ENCODE measurements around the gene GPR153.

GPR153 gene

DNA sequence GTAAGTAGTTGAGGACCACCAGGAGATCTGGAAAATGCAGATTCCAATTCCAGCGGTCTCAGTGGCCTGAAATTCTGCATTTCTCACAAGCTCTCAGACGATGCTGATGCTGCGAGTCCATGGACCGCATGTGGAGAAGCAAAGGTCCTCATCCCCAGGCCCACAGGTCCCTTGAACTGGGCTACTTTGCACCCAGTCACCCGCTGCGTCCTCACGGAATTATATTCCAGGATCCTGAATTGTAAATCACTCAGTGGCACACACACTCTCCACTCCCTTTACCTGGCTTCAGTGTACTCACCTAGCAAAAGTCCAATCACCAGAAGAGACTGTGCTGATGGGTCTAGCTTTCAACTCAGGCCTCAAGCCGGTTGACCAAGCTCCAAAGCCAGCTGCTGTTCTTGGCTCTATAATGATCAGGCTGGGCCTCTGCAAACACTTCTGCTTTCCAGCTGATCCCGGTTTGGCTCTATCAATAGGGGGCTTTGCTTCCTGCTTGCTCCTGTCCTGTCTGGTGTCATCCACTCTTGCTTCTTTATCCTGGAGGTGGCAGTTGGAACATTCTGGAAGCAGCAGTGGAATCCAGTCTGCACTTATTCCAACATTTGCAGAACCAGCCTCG, 60.6 kb downstream of the GPR153 start:
- H3F3A ChIP-seq (ENCODE audit: insufficient read depth, low read length) = no peaks in the 10 kb centered on the region
- H3K27ac ChIP-seq (ENCODE audit: low read depth, low read length, poor library complexity, severe bottlenecking) = peak overlapping the region; percentile 41
- no peaks in the 10 kb centered on the region for H3K9me2 ChIP-seq (ENCODE audit: low read depth, low read length)
- H3K9me3 ChIP-seq (ENCODE audit: low read length) = no peaks in the 10 kb centered on the region
- H3K9ac ChIP-seq (ENCODE audit: low read length) = peak overlapping the region; percentile 96
- H3K4me2 ChIP-seq (ENCODE audit: low read length) = peak overlapping the region; percentile 91
- TF ChIP-seq EZH2 (IDR thresholded peaks at IDR 0.05; ENCODE audit: borderline replicate concordance, low read length) = no peak
- TF ChIP-seq, protein P1, sequence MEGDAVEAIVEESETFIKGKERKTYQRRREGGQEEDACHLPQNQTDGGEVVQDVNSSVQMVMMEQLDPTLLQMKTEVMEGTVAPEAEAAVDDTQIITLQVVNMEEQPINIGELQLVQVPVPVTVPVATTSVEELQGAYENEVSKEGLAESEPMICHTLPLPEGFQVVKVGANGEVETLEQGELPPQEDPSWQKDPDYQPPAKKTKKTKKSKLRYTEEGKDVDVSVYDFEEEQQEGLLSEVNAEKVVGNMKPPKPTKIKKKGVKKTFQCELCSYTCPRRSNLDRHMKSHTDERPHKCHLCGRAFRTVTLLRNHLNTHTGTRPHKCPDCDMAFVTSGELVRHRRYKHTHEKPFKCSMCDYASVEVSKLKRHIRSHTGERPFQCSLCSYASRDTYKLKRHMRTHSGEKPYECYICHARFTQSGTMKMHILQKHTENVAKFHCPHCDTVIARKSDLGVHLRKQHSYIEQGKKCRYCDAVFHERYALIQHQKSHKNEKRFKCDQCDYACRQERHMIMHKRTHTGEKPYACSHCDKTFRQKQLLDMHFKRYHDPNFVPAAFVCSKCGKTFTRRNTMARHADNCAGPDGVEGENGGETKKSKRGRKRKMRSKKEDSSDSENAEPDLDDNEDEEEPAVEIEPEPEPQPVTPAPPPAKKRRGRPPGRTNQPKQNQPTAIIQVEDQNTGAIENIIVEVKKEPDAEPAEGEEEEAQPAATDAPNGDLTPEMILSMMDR (IDR thresholded peaks at IDR 0.05; ENCODE audit: low read length) = no peak
- H3K79me2 ChIP-seq (ENCODE audit: insufficient read depth, low read length) = peaks cover 40% of the 10 kb centered on the region
- H3K4me3 ChIP-seq (ENCODE audit: low read depth, low read length, poor library complexity, severe bottlenecking) = peak overlapping the region; percentile 92
- peaks cover 2% of the 10 kb centered on the region; the same call in 1 of the 2 replicates for H4K20me1 ChIP-seq (ENCODE audit: insufficient read depth, low read length)
- H3K4me1 ChIP-seq (ENCODE audit: insufficient read depth, low read length, severe bottlenecking) = peaks cover 27% of the 10 kb centered on the region
- H3K36me3 ChIP-seq (ENCODE audit: insufficient read depth, low read length) = peaks cover 29% of the 10 kb centered on the region
- 0 out of 2 replicates have a peak overlapping the region, but pooled peaks have one; percentile 9 for H2AFZ ChIP-seq (ENCODE audit: low read length)
- H3K27me3 ChIP-seq (ENCODE audit: insufficient read depth, low read length) = no peaks in the 10 kb centered on the region

DNA sequence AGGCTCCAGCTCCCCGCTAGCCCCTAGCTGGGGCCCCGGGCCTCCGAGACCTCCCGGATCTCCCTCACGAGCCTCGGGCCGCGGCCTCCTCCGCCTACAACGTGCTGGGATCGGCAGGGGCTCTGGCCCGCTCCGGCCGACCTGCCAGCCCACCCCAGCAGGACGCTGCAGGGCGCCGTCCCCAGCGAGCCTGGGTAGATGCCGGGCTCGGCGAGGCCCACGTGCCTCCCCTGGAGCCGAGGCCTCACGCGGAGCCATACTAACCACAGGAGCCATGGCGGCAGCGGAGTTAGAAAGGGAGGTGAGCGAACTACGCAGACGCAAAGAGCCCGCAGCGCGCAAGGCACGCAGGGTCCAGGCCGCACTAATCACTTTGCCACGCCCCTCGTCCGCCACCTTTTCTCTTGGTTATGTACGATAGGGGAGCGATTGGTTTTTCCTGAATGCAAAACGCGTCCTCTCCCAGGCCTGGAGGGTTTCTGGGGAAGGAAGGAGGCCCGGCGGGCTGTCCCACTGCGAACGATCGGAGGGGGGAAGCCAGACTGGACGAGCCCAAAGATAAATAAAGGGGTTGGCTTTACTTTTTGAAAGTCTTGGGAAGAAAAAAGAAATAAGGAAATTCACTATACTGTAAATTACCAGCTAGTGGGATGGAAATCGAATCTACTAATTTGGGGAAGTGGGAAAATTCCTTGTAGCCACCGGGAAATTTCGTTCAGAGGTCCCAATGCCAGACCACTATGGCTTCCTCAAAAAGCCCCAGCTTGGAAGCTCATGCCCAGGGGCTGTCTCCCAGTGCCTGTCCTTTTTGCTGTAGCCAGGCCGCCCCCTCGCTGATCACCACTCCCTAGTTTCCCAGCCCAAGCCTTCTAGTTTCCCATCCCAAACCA, 61.4 kb downstream of the GPR153 start, which contains the start of gene RPL22:
Gene RPL22, minus strand, starts transcription at position 298 of the 890 bp plus-strand sequence. Its CDS starts 22 bp downstream, at position 276.
- Histone ChIP-seq H3K4me2 (ENCODE audit: low read length) (peak within 1 kb of the TSS; percentile 91), H3F3A (ENCODE audit: insufficient read depth, low read length) (no peaks in the 10 kb centered on the region), H3K27ac (ENCODE audit: low read depth, low read length, poor library complexity, severe bottlenecking) (peak within 1 kb of the TSS; percentile 41), H2AFZ (ENCODE audit: low read length) (0 out of 2 replicates have a peak within 1 kb of the TSS, but pooled peaks have one; percentile 9), H3K36me3 (ENCODE audit: insufficient read depth, low read length) (peaks cover 36% of the 10 kb centered on the region), H3K79me2 (ENCODE audit: insufficient read depth, low read length) (peaks cover 40% of the 10 kb centered on the region), H3K4me3 (ENCODE audit: low read depth, low read length, poor library complexity, severe bottlenecking) (peak within 1 kb of the TSS; percentile 92), H4K20me1 (ENCODE audit: insufficient read depth, low read length) (peaks cover 2% of the 10 kb centered on the region; the same call in 1 of the 2 replicates), H3K9me3 (ENCODE audit: low read length) (no peaks in the 10 kb centered on the region), H3K4me1 (ENCODE audit: insufficient read depth, low read length, severe bottlenecking) (peaks cover 27% of the 10 kb centered on the region), H3K9ac (ENCODE audit: low read length) (peak within 1 kb of the TSS; percentile 96), H3K9me2 (ENCODE audit: low read depth, low read length) (no peaks in the 10 kb centered on the region), H3K27me3 (ENCODE audit: insufficient read depth, low read length) (no peaks in the 10 kb centered on the region)
- TF ChIP-seq, protein P1 (IDR thresholded peaks at IDR 0.05; ENCODE audit: low read length) = no peak
- TF ChIP-seq EZH2 (IDR thresholded peaks at IDR 0.05; ENCODE audit: borderline replicate concordance, low read length) = no peak

DNA sequence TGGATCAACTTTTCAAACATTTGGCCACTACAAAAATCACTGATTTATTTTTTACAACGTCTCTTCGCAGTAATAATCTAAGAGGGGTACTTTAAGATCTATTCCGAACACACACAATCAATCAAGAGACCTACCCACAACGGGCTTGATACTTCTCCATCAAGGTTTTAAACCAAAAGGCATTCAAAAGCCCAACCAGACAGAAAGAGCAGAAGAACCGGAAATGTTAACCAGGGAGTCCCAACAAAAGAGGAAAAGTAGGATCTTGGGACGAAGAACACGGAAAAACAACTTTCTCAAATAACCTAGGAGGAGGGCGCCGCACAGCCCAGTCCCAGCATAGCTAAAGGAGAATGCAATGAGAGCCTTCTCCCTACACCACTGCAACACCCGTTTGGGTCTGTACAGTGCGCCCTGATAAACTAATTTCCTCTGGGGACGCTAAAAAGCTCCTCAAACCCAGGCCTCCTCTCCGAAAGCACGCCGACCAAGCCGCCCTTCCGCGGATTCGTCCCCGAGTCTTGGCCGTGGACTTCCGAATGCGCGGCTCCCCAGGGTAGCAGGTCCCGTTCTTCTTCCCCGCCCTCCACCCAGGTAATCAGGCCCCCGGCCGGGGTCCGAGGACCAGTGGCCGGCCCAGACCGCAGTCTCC, 62.1 kb downstream of the GPR153 start:
- no peaks in the 10 kb centered on the region for H3K9me3 ChIP-seq (ENCODE audit: low read length)
- no peaks in the 10 kb centered on the region for H3K27me3 ChIP-seq (ENCODE audit: insufficient read depth, low read length)
- peak overlapping the region; percentile 92 for H3K4me3 ChIP-seq (ENCODE audit: low read depth, low read length, poor library complexity, severe bottlenecking)
- peaks cover 27% of the 10 kb centered on the region for H3K4me1 ChIP-seq (ENCODE audit: insufficient read depth, low read length, severe bottlenecking)
- peak overlapping the region; percentile 13 for H3K27ac ChIP-seq (ENCODE audit: low read depth, low read length, poor library complexity, severe bottlenecking)
- H3K9me2 ChIP-seq (ENCODE audit: low read depth, low read length) = no peaks in the 10 kb centered on the region
- H3K36me3 ChIP-seq (ENCODE audit: insufficient read depth, low read length) = peaks cover 43% of the 10 kb centered on the region
- no peaks in the 10 kb centered on the region for H3F3A ChIP-seq (ENCODE audit: insufficient read depth, low read length)
- H3K79me2 ChIP-seq (ENCODE audit: insufficient read depth, low read length) = peaks cover 40% of the 10 kb centered on the region
- peak overlapping the region; percentile 96 for H3K9ac ChIP-seq (ENCODE audit: low read length)
- no peak for TF ChIP-seq EZH2 (IDR thresholded peaks at IDR 0.05; ENCODE audit: borderline replicate concordance, low read length)
- TF ChIP-seq, protein P1 (IDR thresholded peaks at IDR 0.05; ENCODE audit: low read length) = no peak
- no peak overlapping the region for H2AFZ ChIP-seq (ENCODE audit: low read length)
- peaks cover 2% of the 10 kb centered on the region; the same call in 1 of the 2 replicates for H4K20me1 ChIP-seq (ENCODE audit: insufficient read depth, low read length)
- peak overlapping the region; percentile 91 for H3K4me2 ChIP-seq (ENCODE audit: low read length)
